ENCODE results near the gene PKD1L1. TPM values are rescaled to one million over a fixed set of nuclear protein-coding genes. Genes with fewer than 3 reads are reported as not detected.
A peak's percentile ranks its signal among the peaks of the same experiment; 100 is the strongest.

The PKD1L1 gene
- total RNA-seq, 1 experiment from 2014 or later = 0.17 TPM

DNA sequence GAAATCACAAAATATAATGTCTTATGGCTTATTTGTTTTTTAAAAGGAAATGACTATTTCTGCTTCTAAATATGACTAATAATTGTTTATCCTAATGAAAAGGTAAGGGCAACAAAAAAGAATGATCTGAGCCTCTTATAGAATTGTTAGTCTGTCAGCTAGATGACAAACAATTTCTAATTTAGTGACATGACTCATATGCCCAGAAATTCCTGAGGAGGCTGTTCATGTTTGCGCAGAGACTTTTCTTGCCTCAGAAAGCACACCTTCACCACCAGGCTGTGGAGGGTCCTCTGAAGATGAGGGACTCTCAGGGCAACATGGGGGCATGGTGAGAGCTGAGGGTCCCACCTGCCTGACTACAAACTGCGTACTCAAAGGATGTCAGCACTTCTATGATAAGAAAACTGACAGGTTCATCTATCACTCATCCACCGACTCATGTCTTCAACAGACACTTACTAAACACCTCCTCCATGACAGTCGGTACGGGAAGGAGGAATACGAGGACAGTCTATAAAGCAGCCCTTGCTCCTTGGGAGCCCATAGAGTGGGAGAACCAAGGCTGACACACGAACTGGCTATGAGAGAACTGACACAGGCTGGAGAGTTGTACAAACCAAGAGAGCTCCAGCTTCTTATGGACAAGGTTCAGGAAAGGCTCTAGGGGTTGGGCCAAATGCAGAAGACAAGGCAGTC, 102.0 kb downstream of the PKD1L1 start:
- RAD21 ChIA-PET (ENCODE audit: low non-redundant PET in 1 of 2, low total read pairs in 2 of 2, uncharacterized antibody in 2 of 2, unreplicated experiment in 2 of 2) = no interaction called here
- ATAC-seq (peak; percentile 78), DNase-seq (ENCODE audit: low read depth, low spot score) (peak; percentile 24)
- peak overlapping the region in 1 of 2 experiments; percentile 20; a peak in 1 of 4 replicates for H3K4me3 ChIP-seq (replicated peaks in 1 of 2; ENCODE audit: low read depth in 1 of 2, low read length in 2 of 2)
- intact Hi-C loops (cut with micrococcal nuclease) = no loop called here
- CTCF ChIA-PET = interaction anchor here (1.6 kb wide), 1 partner anchor 580 kb away, joined by 4 read pairs; no protein-coding TSS in a partner anchor
- H3K9ac ChIP-seq (ENCODE audit: low read length) = no peak overlapping the region
- peaks cover 13 to 19% of the 10 kb centered on the region in 2 experiments for H3K4me1 ChIP-seq (ENCODE audit: control insufficient read depth in 1 of 2, insufficient read depth in 2 of 2, low read length in 2 of 2)
- no peaks in the 10 kb centered on the region for H3K9me2 ChIP-seq (ENCODE audit: insufficient read depth)
- no peaks in the 10 kb centered on the region for H3K27me3 ChIP-seq (ENCODE audit: insufficient read depth, low read length)
- no peaks in the 10 kb centered on the region for H3K79me2 ChIP-seq (ENCODE audit: insufficient read depth, low read length)
- H3K9me3 ChIP-seq (ENCODE audit: control insufficient read depth in 1 of 2, insufficient read depth in 1 of 2, low read depth in 1 of 2, low read length in 2 of 2) = no peaks in the 10 kb centered on the region
- H3K4me2 ChIP-seq (ENCODE audit: low read length) = peak overlapping the region; percentile 54
- POLR2A ChIA-PET = no interaction called here
- H4K20me1 ChIP-seq (ENCODE audit: insufficient read depth) = no peaks in the 10 kb centered on the region
- no TSS peak for BruUV-seq (replicated peaks)
- H3K27ac ChIP-seq (ENCODE audit: low read depth, low read length) = no peak overlapping the region
- H3K36me3 ChIP-seq (ENCODE audit: control insufficient read depth in 1 of 2, insufficient read depth in 2 of 2, low read length in 2 of 2) = no peaks in the 10 kb centered on the region
- peak overlapping the region; percentile 43 for H2AFZ ChIP-seq (ENCODE audit: low read depth, low read length, poor library complexity, severe bottlenecking)
- no peak for TF ChIP-seq CEBPB (IDR thresholded peaks at IDR 0.05; ENCODE audit: low read depth)
- TF ChIP-seq EZH2phosphoT487 (IDR thresholded peaks at IDR 0.05; ENCODE audit: borderline replicate concordance) = no peak
- no peak for TF ChIP-seq POLR2A (IDR thresholded peaks at IDR 0.05; ENCODE audit: borderline replicate concordance, extremely low read depth, insufficient read depth, insufficient read length)
- TF ChIP-seq SP1 (IDR thresholded peaks at IDR 0.05; ENCODE audit: low read depth) = peak; percentile 31; the same call in 1 of the 2 replicates
- no peak for TF ChIP-seq ZFX (IDR thresholded peaks at IDR 0.05)
- no peak for TF ChIP-seq POLR2AphosphoS5 (IDR thresholded peaks at IDR 0.05; ENCODE audit: low read depth, low read length)
- TF ChIP-seq ELF1 (IDR thresholded peaks at IDR 0.05; ENCODE audit: borderline replicate concordance, low read depth) = no peak
- TF ChIP-seq YY1 (IDR thresholded peaks at IDR 0.05; ENCODE audit: extremely low read depth, insufficient replicate concordance, low read depth, low read length) = no peak
- no peak for TF ChIP-seq SIN3A (IDR thresholded peaks at IDR 0.05; ENCODE audit: low read depth)
- no peak for TF ChIP-seq RAD21 (IDR thresholded peaks at IDR 0.05; ENCODE audit: low read depth)
- TF ChIP-seq FOSL1 (IDR thresholded peaks at IDR 0.05; ENCODE audit: low read depth) = peak; percentile 57; the same call in 1 of the 2 replicates
- TF ChIP-seq SRF (IDR thresholded peaks at IDR 0.05; ENCODE audit: low read depth) = no peak
- TF ChIP-seq, protein P1, sequence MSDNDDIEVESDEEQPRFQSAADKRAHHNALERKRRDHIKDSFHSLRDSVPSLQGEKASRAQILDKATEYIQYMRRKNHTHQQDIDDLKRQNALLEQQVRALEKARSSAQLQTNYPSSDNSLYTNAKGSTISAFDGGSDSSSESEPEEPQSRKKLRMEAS (IDR thresholded peaks at IDR 0.05) = no peak
- peak; percentile 48; the same call in 1 of the 2 replicates for TF ChIP-seq JUND (IDR thresholded peaks at IDR 0.05)
- TF ChIP-seq EGR1 (IDR thresholded peaks at IDR 0.05; ENCODE audit: low read depth) = no peak
- no peak for TF ChIP-seq EZH2 (IDR thresholded peaks at IDR 0.05)
- TF ChIP-seq, protein P2, sequence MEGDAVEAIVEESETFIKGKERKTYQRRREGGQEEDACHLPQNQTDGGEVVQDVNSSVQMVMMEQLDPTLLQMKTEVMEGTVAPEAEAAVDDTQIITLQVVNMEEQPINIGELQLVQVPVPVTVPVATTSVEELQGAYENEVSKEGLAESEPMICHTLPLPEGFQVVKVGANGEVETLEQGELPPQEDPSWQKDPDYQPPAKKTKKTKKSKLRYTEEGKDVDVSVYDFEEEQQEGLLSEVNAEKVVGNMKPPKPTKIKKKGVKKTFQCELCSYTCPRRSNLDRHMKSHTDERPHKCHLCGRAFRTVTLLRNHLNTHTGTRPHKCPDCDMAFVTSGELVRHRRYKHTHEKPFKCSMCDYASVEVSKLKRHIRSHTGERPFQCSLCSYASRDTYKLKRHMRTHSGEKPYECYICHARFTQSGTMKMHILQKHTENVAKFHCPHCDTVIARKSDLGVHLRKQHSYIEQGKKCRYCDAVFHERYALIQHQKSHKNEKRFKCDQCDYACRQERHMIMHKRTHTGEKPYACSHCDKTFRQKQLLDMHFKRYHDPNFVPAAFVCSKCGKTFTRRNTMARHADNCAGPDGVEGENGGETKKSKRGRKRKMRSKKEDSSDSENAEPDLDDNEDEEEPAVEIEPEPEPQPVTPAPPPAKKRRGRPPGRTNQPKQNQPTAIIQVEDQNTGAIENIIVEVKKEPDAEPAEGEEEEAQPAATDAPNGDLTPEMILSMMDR (IDR thresholded peaks at IDR 0.05 in 2 of 3, conservative IDR thresholded peaks at IDR 0.05 in 1 of 3; ENCODE audit: borderline replicate concordance in 1 of 3, insufficient read depth in 1 of 3, low read depth in 2 of 3, low read length in 2 of 3) = no peak
- TF ChIP-seq TCF7L2 (IDR thresholded peaks at IDR 0.05; ENCODE audit: borderline replicate concordance, extremely low read depth, insufficient read depth, insufficient read length) = no peak
- TF ChIP-seq, protein P3, sequence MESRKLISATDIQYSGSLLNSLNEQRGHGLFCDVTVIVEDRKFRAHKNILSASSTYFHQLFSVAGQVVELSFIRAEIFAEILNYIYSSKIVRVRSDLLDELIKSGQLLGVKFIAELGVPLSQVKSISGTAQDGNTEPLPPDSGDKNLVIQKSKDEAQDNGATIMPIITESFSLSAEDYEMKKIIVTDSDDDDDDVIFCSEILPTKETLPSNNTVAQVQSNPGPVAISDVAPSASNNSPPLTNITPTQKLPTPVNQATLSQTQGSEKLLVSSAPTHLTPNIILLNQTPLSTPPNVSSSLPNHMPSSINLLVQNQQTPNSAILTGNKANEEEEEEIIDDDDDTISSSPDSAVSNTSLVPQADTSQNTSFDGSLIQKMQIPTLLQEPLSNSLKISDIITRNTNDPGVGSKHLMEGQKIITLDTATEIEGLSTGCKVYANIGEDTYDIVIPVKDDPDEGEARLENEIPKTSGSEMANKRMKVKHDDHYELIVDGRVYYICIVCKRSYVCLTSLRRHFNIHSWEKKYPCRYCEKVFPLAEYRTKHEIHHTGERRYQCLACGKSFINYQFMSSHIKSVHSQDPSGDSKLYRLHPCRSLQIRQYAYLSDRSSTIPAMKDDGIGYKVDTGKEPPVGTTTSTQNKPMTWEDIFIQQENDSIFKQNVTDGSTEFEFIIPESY (IDR thresholded peaks at IDR 0.05; ENCODE audit: extremely low read depth, insufficient replicate concordance, low read length) = no peak
- TF ChIP-seq, protein P4, sequence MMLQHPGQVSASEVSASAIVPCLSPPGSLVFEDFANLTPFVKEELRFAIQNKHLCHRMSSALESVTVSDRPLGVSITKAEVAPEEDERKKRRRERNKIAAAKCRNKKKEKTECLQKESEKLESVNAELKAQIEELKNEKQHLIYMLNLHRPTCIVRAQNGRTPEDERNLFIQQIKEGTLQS (IDR thresholded peaks at IDR 0.05) = 0 out of 2 replicates have a peak, but pooled peaks have one; percentile 26
- TF ChIP-seq CBX3 (IDR thresholded peaks at IDR 0.05; ENCODE audit: low read depth) = peak; percentile 47; the same call in 1 of the 2 replicates
- TF ChIP-seq ZNF274 (IDR thresholded peaks at IDR 0.05; ENCODE audit: low read depth, low read length) = no peak

All from HCT116 (cell line).